ENCODE data around the gene CA5A.
"Not testable (repeated sequence)": the region's sequence is repeated elsewhere in the genome, so short reads cannot be mapped to it uniquely, and the experiment has no call there.

GRCh38 chr16:87932475-87933139 lies 3.7 kb downstream of the CA5A start:
- TF ChIP-seq EZH2 (IDR thresholded peaks at IDR 0.05); POLR2AphosphoS5 (IDR thresholded peaks at IDR 0.05; ENCODE audit: borderline replicate concordance, low read depth, low read length); FOXP2 (optimal IDR thresholded peaks at IDR 0.05; ENCODE audit: control extremely low read depth, extremely low read length, insufficient read depth): not testable (repeated sequence)
